Measurements from ENCODE around the gene TAOK1.

DNA sequence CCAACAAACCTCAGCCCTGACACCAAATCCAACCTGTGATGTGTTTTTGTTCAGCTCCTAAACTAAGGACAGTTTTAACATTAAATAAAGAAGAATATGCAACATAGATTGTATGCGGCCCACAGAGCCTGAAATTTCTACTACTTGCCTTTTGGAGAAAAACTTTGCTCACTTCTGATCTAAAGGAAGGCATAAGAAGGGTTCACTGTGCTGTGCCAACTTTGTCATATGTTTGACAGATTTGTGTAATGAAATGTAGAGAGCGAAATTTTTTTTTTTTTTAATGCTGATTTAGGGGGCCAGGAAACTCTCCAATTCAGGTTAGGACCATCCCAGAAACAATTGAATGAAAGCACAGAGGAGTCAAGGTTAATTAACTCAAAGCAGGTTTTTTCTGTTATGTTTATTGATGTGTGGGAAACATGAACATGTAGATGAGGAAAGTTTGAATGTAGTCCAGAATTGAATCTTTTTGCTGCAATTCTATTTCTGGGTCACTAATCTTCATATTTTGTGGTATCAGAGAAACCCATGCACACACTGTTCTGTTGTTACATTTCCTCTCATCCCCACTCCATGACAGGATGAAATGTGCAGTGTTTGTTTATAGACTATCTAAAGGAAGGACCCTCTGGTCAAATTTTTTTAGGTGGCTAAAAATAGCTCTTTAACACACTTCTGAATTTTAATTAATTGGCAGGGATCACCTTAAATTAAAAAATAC, 71.5 kb downstream of the TAOK1 start:
- TF ChIP-seq, protein P1, sequence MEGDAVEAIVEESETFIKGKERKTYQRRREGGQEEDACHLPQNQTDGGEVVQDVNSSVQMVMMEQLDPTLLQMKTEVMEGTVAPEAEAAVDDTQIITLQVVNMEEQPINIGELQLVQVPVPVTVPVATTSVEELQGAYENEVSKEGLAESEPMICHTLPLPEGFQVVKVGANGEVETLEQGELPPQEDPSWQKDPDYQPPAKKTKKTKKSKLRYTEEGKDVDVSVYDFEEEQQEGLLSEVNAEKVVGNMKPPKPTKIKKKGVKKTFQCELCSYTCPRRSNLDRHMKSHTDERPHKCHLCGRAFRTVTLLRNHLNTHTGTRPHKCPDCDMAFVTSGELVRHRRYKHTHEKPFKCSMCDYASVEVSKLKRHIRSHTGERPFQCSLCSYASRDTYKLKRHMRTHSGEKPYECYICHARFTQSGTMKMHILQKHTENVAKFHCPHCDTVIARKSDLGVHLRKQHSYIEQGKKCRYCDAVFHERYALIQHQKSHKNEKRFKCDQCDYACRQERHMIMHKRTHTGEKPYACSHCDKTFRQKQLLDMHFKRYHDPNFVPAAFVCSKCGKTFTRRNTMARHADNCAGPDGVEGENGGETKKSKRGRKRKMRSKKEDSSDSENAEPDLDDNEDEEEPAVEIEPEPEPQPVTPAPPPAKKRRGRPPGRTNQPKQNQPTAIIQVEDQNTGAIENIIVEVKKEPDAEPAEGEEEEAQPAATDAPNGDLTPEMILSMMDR (IDR thresholded peaks at IDR 0.05), result no peak
- no peak for TF ChIP-seq EZH2 (IDR thresholded peaks at IDR 0.05; ENCODE audit: borderline replicate concordance, insufficient read depth, low read depth, low read length, poor library complexity, severe bottlenecking)

Data from B cell (primary cell).